DND-41 (cell line): ENCODE results near the gene PUS3.
A peak's percentile ranks its signal among the peaks of the same experiment; 100 is the strongest.

Experiments used
- ATAC-seq: fragments of 200-7000 bp; cut with Tn5 transposase; 3 replicates; pipeline ENCODE4 v1.9.1; 2021; ENCODE audit warnings: low read depth; ENCODE audit not compliant: insufficient read depth
- DNase-seq: peaks from one replicate; pipeline ENCODE4 v3.0.0-alpha.2; 2020
- H2AFZ ChIP-seq: 2 replicates; pipeline ENCODE4 v1.6.0; 2012; ENCODE audit warnings: low read depth, low read length
- H3K27ac ChIP-seq: 2 replicates; pipeline ENCODE4 v1.5.1; 2012; ENCODE audit warnings: low read length, inconsistent platforms
- H3K27me3 ChIP-seq: fragments of 200-600 bp; sonication (generic); 2 replicates; pipeline ENCODE4 v1.6.0; 2012; ENCODE audit warnings: low read length, mild to moderate bottlenecking, inconsistent platforms; ENCODE audit not compliant: insufficient read depth, poor library complexity
- H3K36me3 ChIP-seq: 2 replicates; pipeline ENCODE4 v1.5.1; 2012; ENCODE audit warnings: low read length, inconsistent platforms; ENCODE audit not compliant: insufficient read depth
- H3K4me1 ChIP-seq: 2 replicates; pipeline ENCODE4 v1.5.1; 2012; ENCODE audit warnings: mild to moderate bottlenecking, low read length; ENCODE audit not compliant: insufficient read depth
- H3K4me2 ChIP-seq: 2 replicates; pipeline ENCODE4 v1.6.0; 2012; ENCODE audit warnings: mild to moderate bottlenecking, moderate library complexity, low read length, inconsistent platforms; ENCODE audit not compliant: insufficient read depth
- H3K4me3 ChIP-seq, 2 experiments: fragments of 200-600 bp in 1 of 2; shearing (Covaris generic) in 1 of 2; 2 replicates each; pipeline ENCODE4 v1.5.1; 2012 to 2016; ENCODE audit warnings: inconsistent platforms in 2 of 2, low read length in 2 of 2, mild to moderate bottlenecking in 2 of 2, low read depth in 1 of 2, moderate library complexity in 1 of 2
- H3K79me2 ChIP-seq: 2 replicates; pipeline ENCODE4 v1.6.0; 2012; ENCODE audit warnings: low read length, inconsistent platforms; ENCODE audit not compliant: insufficient read depth
- H3K9ac ChIP-seq: 2 replicates; pipeline ENCODE4 v1.6.0; 2012; ENCODE audit warnings: low read depth, mild to moderate bottlenecking, inconsistent platforms, low read length, moderate library complexity
- H3K9me3 ChIP-seq: 2 replicates; pipeline ENCODE4 v1.5.1; 2012; ENCODE audit warnings: low read length, moderate library complexity, mild to moderate bottlenecking, inconsistent platforms; ENCODE audit not compliant: insufficient read depth, severe bottlenecking
- H4K20me1 ChIP-seq: 2 replicates; pipeline ENCODE4 v1.6.0; 2012; ENCODE audit warnings: low read length; ENCODE audit not compliant: insufficient read depth
- CTCF ChIP-seq: IDR thresholded peaks from 2 replicates; pipeline ENCODE4 v1.5.1; 2012; ENCODE audit warnings: borderline replicate concordance, low read length, moderate library complexity, mild to moderate bottlenecking; ENCODE audit not compliant: poor library complexity, severe bottlenecking; ENCODE audit errors: extremely low read depth
- EZH2 ChIP-seq: IDR thresholded peaks from 3 replicates; pipeline ENCODE4 v1.6.1; 2012; ENCODE audit warnings: borderline replicate concordance, low read depth, mild to moderate bottlenecking, moderate library complexity, low read length, inconsistent platforms; ENCODE audit not compliant: severe bottlenecking

Gene PUS3

GRCh38 chr11:125910226-125910849 is 7.3 kb upstream of the PUS3 start:
- Histone ChIP-seq H3K36me3 (no peaks in the 10 kb centered on the region), H4K20me1 (no peaks in the 10 kb centered on the region), H3K27ac (no peak overlapping the region), H3K9me3 (no peaks in the 10 kb centered on the region), H2AFZ (no peak overlapping the region), H3K9ac (no peak overlapping the region), H3K4me1 (no peaks in the 10 kb centered on the region), H3K27me3 (peaks cover 10% of the 10 kb centered on the region), H3K4me3 (no peak overlapping the region), H3K79me2 (no peaks in the 10 kb centered on the region), H3K4me2 (no peak overlapping the region)
- DNase-seq (no peak), ATAC-seq (no peak)
- TF ChIP-seq CTCF, result no peak
- peak; percentile 24 for TF ChIP-seq EZH2

DNA sequence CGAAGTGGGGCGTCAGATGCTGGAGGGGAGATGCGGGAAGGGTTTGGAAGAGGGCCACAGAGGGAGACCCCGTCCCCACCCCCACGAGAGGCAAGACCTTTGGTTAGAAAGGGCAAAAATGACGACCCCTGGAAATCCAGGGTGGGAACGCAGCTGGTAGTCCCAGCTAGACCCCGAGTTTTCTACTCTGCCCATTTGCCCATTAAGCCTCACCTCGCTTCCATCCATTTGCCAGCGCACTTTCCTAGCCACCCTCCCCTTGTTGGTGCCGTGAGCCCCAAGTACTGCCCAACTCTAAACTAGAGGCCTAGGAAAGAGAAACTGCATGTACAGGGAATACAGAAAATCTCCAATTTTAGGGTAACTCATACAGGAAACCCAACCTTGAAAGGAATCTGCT is 1.7 kb upstream of the PUS3 start:
- H3K9me3 ChIP-seq, result no peaks in the 10 kb centered on the region
- TF ChIP-seq CTCF (no peak), EZH2 (no peak)

DNA sequence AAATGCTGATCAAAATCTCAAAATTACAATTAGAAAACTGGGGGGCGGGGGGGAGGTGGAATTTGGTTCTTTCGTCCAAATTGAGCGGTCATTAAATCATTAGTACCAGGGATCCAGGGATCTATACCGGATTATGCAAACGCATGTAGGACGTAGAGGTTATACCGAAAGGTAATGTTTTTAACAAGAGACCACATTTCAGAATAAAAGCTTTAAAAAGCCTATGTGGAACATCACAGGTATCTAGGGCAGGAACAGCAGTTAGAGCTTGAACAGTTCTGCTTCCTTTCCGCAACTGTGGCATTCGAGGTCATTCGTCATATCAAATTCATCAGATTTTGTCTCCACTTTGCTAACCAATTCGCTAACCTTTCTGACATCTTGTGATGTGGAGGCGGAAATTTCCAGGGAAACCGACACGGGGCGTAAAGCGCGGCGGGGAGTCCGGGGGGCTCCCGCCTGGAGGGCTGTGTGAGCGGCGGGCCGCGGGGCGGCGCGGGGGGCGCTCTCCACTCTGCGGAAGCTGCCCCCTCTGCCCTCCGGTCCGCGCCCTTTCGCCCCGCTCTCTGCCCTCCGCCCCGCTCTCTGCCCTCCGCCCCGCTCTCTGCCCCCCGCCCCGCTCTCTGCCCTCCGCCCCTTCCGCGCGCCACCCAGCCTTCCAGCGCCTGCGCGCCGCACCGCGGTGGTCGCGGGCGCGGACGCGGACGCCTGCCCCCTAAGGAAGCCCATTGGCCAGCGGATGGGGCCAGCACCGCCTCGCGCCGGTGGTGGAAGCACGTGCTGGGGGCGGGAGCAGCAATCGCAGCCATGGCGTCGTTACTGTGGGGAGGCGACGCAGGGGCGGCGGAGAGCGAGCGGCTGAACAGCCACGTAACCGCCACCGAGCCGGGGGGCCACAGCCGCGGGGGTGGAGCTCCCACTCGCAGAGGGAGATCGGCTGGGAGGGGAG is 979 bp upstream of the PUS3 start, which contains the start of gene DDX25:
Gene DDX25 (plus strand): TSS at position 798 of the 949 bp plus-strand sequence. CDS start 10 bp downstream, at position 808.
- Histone ChIP-seq H4K20me1 (no peaks in the 10 kb centered on the region), H3K79me2 (peaks cover 29% of the 10 kb centered on the region), H2AFZ (no peak within 1 kb of the TSS), H3K4me2 (peak within 1 kb of the TSS; percentile 73), H3K27ac (no peak within 1 kb of the TSS), H3K4me1 (peaks cover 20% of the 10 kb centered on the region), H3K36me3 (peaks cover 11% of the 10 kb centered on the region), H3K9ac (no peak within 1 kb of the TSS), H3K9me3 (no peaks in the 10 kb centered on the region), H3K4me3 (peak within 1 kb of the TSS in 1 of 2 experiments; percentile 96; a peak in 2 of 4 replicates), H3K27me3 (peaks cover 3% of the 10 kb centered on the region)
- ATAC-seq, result no peak
- DNase-seq, result no peak
- no peak for TF ChIP-seq EZH2
- TF ChIP-seq CTCF, result no peak

More for the DNA sequence above, 1.7 kb upstream of the PUS3 start:
- DNase-seq, result no peak
- ATAC-seq, result no peak
- peaks cover 5% of the 10 kb centered on the region; the same call in 1 of the 2 replicates for H3K36me3 ChIP-seq
- H3K27me3 ChIP-seq, result peaks cover 6% of the 10 kb centered on the region
- no peak overlapping the region for H3K27ac ChIP-seq
- no peak overlapping the region for H2AFZ ChIP-seq
- no peak overlapping the region for H3K9ac ChIP-seq
- H3K4me1 ChIP-seq, result peaks cover 20% of the 10 kb centered on the region
- no peak overlapping the region for H3K4me2 ChIP-seq
- H4K20me1 ChIP-seq, result no peaks in the 10 kb centered on the region
- H3K79me2 ChIP-seq, result peaks cover 22% of the 10 kb centered on the region
- no peak overlapping the region for H3K4me3 ChIP-seq
